Stimulated activated CD4-positive, alpha-beta T cell treated with anti-CD3 and anti-CD28 coated beads, Interleukin-4, amount 100 ng/mL, for 24 hours (primary cell): Measurements from ENCODE around the gene ENAH.
"Not testable (repeated sequence)": the region's sequence is repeated elsewhere in the genome, so short reads cannot be mapped to it uniquely, and the experiment has no call there.

Experiments
- DNase-seq: peaks from one replicate; pipeline ENCODE4 v3.0.0-alpha.2; 2020

Gene ENAH

DNA sequence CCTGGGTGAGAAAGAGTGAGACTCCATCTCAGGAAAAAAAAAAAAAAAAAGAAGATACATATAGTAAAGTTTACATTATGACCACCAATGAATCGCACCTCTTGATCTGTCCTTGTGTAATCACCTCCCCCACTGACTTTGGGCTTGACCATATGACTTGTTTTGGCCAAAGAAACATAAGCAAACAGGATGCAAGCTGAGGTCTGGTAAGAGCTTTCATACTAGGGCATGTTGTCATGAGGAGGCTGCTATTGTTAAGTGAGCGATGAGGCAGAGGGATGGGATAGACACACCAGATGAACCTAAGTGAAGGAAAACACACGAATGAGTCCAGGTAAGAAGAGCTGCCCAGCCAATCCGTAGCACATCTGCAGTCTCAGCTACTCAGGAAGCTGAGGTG is 10.7 kb downstream of the ENAH start:
- no peak for DNase-seq

DNA sequence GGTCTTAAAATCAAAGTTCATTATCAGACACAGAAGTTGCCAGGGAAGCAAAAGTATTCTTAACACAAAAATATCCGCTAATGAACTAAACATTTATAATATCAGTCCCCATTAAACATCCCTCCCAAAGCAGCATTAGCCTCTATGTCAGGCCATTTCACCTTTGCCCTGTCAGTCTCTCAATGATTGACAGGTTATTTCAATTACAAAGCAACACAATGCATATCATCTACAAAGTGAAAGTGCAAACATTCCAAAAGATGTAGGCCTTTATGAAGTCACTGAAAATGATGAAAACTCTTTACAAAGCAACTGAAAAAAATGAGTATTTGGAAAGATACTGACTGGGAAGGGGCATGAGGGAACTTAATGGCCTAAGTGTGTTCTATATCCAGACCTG is 14.1 kb downstream of the ENAH start:
- no peak for DNase-seq

DNA sequence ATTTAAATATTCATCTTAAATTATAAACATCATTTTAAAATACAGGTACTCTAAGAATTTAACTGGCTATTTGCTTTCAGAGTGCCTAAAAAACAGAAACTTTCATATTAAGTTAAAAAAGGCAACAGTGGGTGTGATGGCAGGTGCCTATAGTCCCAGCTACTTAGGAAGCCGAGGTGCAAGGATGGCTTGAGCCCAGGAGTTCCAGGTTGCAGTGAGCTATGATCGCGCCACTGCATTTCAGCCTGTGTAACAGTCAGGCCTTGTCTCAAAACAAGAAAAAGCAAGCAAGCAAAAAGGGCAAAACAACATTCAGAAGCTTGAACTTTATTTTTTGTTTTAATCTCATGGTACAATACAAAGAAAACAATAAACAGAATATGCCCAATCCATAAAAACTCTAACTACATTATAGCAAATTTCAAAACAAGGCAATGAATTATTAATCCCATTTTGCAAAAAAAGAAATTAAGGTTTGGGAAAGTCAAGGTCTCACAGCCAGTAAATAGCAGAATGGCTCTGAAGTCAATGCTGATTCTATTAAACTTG is 15.2 kb downstream of the ENAH start:
- no peak for DNase-seq

DNA sequence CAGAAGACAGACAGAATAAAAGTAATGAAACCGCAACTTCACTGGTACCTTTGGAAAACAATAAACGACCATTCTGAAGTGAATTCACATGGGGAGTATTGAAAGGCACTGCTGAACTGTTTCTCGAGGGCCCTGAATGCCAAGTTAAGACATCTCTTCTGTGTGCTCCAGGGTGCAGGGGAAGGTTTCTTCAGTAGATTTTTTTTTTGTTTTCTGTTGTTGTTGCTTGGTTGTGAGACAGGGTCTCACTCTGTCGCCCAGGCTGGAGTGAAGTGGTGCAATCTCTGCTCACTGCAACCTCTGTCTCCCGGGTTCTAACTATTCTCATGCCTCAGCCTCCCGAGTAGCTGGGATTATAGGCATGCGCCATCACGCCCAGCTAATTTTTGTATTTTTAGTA is 15.9 kb downstream of the ENAH start:
- DNase-seq = not testable (repeated sequence)

DNA sequence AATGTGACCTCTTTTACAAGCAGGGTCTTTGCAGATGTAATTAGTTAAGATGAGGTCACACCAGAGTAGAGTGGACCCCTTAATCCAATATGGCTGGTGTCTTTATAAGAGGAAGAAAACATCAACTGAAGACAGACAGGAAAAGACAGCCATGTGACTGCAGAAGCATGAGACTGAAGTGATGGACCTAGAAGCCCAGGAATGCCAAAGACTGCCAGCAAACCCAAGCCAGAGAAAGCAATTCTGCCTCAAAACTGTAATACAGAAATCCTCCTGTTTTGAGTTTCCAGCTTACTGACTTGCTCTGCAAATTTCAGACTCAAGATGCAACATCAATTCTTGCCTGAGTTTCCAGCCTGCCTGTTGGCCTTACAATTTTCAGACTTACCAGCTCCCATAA is 17.3 kb downstream of the ENAH start:
- no peak for DNase-seq

DNA sequence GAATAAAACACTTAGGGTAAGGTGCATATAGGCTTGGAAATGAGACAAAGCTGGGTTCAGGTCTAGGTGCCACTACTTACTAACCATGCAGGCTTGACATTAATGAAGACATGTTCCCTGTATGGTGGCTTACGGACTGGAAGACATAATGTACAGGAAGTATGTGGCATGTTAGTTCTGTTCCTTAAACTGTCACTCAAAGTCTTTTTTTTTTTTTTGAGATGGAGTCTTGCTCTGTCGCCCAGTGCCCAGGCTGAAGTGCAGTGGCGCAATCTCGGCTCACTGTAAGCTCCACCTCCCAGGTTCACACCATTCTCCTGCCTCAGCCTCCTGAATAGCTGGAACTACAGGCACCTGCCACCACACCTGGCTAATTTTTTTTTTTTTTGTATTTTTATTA is 20.1 kb downstream of the ENAH start:
- not testable (repeated sequence) for DNase-seq

DNA sequence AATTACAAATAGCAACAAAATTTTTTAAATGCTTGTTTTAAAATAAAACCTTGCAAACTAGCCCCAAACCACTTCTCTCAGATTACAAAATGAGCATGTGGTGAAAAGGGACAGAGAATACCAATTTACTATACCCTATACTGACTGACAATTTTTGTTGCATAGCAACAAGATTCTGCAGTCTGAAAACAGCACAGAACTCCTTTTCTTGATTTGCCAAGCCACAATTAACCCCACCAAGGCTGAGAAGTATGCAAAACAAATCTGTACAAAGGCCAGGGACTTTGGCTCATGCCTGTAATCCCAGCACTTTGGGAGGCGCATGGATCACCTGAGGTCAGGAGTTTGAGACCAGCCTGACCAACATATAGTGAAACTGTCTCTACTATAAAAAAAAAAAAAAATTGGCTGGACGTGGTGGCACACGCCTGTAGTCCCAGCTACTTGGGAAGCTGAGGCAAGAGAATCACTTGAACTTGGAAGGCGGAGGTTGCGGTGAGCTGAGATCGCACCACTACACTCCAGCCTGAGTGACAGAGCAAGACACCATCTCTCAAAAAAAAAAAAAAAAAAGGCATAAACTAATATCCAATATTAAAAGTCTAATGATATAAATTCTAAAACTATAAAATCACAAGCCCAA is 21.8 kb downstream of the ENAH start:
- no peak for DNase-seq

DNA sequence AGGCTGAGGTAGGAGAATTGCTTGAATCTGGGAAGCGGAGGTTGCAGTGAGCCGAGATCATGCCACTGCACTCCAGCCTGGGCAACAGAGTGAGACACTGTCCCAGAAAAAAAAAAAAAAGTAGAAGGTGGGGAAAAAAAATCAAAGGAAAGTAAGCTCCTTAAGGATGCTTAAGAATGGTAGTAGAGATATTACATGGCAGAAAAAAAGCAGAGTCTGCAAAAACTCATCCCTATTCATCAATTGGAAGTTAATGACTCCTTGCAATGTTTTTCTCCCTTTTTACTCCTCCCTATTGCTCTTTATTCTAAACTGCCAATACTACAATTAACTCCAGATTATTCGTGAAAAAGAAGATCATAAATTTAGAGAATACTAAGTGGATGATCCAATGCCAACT is 23.4 kb downstream of the ENAH start:
- no peak for DNase-seq

DNA sequence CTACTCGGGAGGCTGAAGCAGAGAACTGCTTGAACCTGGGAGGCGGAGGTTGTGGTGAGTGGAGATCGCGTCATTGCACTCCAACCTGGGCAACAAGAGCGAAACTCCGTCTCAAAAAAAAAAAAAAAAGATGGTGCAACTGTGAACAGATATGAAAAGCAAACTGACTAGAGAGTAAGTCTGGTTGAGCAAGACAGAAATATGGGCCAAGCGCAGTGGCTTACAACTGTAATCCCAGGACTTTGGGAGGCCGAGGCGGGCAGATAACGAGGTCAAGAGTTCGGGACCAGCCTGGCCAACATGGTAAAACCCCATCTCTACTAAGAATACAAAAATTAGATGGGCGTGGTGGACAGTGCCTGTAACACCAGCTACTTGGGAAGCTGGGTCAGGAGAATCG is 24.1 kb downstream of the ENAH start:
- not testable (repeated sequence) for DNase-seq

DNA sequence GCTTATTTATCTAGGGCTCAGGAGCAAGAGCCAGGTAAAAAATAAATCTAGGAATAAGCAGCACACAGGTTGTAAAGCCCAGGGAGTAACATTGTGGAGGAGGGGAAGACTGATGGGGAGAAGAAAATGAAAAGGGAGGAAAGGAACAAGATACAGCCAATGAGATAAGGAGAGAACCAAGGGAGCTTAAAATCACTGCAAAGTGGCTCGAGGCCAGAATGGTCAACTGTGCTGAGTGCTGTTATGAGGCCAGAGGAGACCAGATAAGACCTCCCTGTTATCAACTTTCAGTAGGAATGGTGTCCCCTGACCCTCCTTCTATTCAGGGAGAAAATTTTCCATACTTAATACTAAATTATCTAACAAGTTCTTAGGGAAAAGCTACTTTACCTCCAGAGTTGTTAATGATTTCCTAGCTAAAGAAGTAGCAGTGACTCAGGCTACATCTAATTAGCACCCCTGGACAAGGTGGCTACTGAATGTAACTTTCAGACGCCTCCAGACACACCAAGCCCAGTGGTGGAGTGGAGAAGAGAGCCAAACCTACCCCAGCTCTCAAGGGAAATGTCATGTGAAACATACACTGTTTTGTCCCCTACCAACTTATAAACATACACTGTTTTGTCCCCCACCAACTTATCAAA is 25.5 kb downstream of the ENAH start:
- DNase-seq = no peak

DNA sequence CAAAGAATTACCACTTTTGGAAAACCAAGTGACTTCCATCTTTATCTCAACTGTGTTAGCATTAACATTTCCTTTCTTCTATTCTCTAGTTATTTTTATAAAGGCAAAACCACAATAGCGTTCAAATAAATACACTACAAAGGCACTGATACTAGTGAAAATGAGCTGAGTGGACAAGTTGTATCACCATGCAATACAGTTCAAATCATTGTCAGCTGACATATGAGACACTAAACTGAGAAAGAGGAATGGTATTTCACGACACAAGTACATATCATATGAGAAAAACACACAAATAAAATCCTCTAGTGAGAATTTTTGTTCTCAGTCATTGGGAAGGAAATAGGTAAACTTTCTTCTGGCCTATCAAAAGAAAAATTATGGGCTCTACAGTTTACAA is 26.2 kb downstream of the ENAH start:
- no peak for DNase-seq

DNA sequence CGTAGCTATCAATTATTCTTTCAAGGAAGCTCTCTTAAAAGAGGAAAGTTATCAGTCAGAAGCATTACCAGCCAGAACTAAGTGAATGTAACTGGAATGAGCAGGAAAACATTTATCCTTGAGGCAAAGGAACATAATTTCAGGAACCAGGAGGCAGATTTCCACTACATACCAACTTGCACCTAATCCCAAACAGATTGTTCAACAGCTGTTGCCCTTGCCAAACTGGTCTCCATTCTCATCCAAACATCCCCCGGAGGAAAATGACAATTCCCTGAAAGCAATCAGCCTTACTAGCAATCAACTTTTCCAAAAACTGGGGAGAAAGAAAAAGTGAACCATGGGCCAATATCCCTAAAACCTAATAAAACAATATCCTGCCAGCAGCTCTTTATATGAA is 35.0 kb downstream of the ENAH start:
- no peak for DNase-seq

DNA sequence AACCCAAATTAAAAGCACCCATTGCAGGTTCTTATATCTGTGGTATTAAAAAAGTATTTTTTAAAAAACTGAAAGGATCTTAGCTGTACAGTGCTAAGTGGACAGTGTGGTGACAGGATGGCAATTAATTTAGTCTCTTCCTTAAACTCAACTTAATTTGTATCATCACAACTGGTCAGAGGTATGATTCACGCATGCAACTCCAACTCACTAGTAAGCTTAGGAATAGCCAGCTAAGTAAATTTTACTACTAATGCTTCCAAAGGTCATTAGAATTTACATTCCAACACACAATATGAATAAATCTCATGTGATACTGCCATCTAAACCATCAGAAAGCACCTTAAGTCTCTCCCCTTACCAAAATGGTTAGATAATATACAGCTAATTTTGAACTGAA is 35.4 kb downstream of the ENAH start:
- DNase-seq = no peak

DNA sequence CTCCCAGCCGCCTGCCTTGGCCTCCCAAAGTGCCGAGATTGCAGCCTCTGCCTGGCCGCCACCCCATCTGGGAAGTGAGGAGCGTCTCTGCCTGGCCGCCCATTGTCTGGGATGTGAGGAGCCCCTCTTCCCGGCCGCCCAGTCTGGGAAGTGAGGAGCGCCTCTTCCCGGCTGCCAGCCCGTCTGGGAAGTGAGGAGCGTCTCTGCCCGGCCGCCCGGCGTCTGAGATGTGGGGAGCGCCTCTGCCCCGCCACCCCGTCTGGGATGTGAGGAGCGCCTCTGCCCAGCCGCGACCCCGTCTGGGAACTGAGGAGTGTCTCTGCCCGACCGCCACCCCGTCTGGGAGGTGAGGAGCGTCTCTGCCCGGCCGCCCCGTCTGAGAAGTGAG is 37.5 kb downstream of the ENAH start:
- DNase-seq = not testable (repeated sequence)

DNA sequence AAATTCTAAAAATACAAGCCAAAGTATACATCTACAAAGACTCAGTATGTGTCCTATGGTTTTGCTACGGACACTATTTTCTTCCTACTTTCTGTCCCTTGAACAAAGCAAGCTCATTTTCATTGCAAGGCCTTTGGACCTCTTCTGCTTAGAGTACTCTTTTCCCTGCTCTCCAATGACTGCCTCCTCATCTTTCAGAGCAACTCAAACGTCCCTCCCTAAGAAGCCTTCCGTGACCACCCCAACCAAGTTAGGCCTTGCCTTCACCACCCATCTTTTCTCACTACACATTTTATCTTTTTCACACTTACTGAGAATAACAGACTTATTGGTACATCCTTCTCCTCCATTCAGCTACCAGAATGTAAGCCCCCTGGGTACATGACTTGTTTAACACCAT is 39.9 kb downstream of the ENAH start:
- no peak for DNase-seq

DNA sequence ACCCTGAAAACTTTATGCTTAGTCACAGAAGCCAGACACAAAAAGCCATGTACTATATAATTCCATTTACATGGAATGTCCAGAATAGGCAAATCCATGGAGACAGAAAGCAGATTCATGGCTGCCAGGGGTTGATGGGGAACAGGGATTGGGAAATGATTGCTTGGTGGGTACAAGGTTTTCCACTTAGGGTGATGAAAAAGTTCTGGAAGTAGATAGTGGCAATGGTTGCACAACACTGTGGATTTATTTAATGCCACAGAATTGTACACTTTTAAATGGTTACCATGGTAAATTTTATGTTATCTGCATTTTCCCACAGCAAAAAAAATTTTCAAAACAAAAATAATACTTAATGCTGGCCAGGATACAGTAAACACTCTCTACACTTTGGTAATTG is 40.6 kb downstream of the ENAH start:
- DNase-seq = no peak

DNA sequence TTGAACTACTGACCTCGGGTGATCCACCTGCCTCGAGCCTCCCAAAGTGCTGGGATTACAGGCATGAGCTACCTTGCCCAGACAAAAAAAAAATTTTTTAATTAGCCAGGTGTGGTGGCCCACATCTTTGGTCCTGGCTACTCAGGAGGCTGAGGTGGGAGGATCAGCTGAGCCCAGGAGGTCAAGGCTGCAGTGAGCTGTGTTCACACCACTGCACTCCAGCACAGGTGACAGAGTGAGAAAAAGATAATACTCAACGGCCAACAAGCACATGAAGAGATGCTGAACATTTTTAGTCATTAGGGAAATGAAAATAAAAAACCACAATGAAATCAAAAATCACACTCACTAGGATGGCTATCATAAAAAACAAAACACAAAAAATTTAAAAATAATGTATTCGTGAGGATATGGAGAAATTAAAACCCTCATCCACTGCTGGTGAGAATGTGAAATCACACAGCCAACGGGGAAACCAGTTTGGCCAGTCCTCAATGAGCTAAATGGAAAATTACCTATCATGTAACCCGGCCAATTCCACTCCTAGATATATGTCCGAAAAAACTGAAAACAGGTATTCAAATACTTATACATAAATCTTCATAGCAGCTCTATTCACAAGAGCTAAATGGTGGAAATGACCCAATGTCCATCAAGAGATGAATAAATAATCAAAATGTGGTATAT is 41.2 kb downstream of the ENAH start:
- no peak for DNase-seq

DNA sequence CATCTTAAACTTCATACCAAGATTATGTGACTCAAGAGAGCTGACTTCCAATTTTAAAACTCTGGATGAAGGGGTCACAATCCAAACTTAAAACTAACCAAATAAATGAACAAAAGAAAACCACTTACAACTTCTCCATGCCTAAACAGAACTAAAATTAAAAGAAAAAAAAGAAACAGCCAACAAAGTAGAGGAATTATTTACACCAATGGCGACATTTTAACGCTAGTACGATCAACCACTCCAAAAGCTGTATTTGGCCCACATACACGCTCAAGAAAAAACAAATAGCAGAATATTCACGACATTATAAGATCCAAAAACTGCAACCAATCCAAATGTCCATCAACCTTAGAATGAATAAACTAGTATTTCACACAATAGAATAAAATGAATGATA is 42.4 kb downstream of the ENAH start:
- DNase-seq = no peak

DNA sequence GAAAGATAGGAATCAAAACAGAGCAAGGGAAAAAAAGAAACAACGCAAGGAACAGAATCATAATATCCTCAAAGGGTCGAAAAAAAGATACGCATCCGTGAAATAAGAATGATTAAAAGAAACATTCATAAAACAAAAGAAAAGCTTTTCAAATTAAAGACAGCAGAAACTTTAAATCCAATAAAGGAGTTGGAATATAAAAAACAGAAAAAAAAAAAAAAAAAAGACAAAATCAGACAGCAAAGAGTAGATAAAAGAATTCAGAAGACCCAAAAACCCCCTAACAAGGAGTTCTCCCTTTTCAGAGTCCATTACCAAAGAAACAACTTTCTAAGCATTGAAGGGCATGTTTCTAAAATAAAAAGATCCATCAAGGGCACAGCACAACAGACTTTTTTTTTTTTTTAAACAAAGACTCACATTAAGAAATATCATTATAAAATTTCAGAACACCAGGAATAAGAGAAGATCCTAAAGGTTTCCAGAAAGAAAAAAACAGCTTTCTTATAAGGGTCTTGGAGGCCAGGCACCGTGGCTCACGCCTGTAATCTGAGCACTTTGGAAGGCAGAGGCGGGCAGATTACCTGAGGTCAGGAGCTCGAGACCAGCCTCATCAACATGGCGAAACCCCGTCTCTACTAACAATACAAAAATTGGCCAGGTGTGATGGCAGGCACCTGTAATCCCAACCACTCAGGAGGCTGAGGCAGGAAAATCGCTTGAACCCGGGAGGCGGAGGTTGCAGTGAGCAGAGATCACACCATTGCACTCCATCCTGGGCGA is 44.7 kb downstream of the ENAH start:
- no peak for DNase-seq

DNA sequence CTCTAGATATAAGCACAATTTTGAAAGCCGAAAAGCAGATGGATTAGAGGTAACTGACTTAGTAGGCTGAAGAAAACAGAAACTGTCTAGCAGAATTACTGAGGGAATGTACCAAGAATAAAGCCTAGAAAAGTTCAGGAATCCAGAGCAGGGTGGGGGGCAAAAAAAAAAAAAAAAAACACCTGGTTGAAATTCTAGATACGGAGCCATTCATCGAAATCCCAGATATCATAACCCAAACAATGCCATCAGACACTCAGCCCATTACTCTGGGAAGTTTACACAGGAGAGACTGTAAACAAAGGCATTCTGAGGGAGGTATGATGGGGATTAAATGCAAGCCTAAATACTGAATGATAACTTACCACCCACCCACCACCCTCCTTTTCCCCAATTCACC is 45.6 kb downstream of the ENAH start:
- DNase-seq = no peak

DNA sequence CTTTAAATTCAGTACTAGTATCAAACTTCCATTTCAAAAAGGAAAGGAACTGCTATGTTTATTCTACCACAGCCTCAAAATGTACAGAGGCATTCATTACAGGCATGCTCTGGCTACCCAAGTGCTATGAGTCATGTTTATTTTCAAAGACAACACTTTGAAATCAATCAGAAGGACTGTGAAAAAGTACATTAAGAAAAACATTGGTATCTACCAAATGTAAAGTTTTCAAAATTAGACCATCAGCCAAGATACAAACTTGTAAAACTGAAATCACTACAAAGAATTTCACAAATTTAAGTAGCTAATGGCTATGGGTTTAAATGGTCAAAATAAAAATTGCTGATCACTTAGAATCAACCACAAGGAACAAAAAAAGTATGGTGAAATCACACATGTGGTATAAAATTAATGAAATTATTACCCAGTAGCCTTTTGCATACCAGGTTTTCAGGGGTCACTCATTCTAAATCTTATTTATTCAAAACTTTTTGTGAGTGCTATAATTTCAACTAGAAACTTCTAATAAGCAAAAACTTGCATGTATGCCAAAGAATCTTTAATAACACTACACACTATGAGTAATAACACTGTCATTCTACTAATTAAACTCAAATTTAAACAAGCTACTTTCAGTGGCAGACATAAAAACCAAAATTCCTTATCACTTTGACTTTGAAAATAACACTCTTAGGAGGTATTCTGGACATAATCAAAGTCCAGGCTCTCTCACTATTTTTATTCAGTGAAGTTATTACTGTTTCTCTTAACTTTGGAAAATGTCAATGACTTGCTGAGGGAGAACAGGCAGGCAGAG is 49.2 kb downstream of the ENAH start:
- no peak for DNase-seq

DNA sequence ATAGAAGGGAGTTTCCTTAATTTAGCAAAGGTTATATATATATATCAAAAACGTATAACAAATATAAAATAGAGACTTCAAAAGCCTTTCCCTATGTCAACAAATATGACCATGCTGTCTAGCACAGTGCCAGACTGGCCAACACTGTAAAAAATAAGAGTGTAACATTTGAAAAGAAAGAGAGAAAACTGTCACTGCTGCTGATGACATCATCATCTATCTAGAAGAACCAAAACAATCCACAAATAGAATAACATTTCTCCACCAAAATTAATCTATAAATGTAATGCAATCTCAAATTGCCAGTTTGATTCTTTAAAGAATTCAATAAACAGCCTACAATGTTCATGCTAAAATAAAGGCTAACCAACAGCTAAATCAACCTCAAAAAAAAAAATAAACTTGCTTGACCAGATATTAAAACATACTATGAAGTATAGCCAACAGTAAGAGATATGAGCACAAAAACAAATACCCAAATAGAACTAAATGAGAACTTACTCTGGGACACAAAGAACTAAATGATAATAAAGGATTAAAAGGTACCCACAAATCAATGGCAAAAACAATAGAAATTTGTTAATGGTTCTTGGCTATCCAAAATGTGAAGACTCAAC is 50.2 kb downstream of the ENAH start:
- no peak for DNase-seq
